GM12872 (cell line): ENCODE measurements around the gene CACYBP.

Experiments used
- TF ChIP-seq, protein P1 (sequence below): IDR thresholded peaks from 3 replicates; pipeline ENCODE4 v1.5.1; 2011; ENCODE audit warnings: low read depth, mild to moderate bottlenecking, low read length, moderate library complexity; ENCODE audit not compliant: insufficient read depth

The CACYBP gene

DNA sequence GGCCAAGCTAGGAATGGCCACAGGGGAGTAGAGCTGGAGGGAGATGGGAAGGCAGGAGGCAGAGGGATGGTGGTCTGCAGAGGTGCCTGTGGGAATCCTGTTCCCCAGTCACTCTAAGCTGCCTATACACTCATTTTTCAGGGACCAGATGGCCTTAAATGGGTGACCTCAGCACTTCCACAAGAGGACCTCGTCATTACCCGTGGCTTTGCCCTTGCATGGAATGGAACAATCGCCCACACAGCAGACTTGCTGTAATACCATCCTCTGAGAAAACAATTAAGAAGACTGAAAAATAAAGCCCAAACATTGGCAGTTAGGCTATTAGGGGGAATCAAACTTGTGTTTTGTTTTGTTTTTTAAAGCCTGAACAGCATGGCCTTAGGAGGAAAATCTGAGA, 55.0 kb downstream of the CACYBP start:
- TF ChIP-seq, protein P1, sequence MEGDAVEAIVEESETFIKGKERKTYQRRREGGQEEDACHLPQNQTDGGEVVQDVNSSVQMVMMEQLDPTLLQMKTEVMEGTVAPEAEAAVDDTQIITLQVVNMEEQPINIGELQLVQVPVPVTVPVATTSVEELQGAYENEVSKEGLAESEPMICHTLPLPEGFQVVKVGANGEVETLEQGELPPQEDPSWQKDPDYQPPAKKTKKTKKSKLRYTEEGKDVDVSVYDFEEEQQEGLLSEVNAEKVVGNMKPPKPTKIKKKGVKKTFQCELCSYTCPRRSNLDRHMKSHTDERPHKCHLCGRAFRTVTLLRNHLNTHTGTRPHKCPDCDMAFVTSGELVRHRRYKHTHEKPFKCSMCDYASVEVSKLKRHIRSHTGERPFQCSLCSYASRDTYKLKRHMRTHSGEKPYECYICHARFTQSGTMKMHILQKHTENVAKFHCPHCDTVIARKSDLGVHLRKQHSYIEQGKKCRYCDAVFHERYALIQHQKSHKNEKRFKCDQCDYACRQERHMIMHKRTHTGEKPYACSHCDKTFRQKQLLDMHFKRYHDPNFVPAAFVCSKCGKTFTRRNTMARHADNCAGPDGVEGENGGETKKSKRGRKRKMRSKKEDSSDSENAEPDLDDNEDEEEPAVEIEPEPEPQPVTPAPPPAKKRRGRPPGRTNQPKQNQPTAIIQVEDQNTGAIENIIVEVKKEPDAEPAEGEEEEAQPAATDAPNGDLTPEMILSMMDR = no peak
